GM21515 (cell line): ENCODE measurements around the gene OPTC.
"Not testable (repeated sequence)": the region's sequence is repeated elsewhere in the genome, so short reads cannot be mapped to it uniquely, and the experiment has no call there.

Experiments used
- ATAC-seq: cut with Tn5 transposase; IDR thresholded peaks from one replicate; pipeline ENCODE4 v1.9.1; 2021; ENCODE audit not compliant: unreplicated experiment

The OPTC gene

GRCh38 chr1:203516184-203516583 lies 22.2 kb downstream of the OPTC start:
- ATAC-seq: no peak

GRCh38 chr1:203516906-203517305 lies 23.0 kb downstream of the OPTC start:
- ATAC-seq: no peak

GRCh38 chr1:203517426-203518110 lies 23.6 kb downstream of the OPTC start:
- no peak for ATAC-seq

GRCh38 chr1:203518139-203518538 lies 24.2 kb downstream of the OPTC start:
- ATAC-seq: not testable (repeated sequence)

GRCh38 chr1:203518541-203518940 lies 24.6 kb downstream of the OPTC start:
- ATAC-seq: no peak

GRCh38 chr1:203519053-203519840 lies 25.3 kb downstream of the OPTC start:
- no peak for ATAC-seq

- no peak for ATAC-seq
Measured at GRCh38 chr1:203519896-203520295, 25.9 kb downstream of the OPTC start.

- no peak for ATAC-seq
Measured at GRCh38 chr1:203520315-203520714, 26.4 kb downstream of the OPTC start.

- no peak for ATAC-seq
Measured at GRCh38 chr1:203521074-203521794, 27.3 kb downstream of the OPTC start.

GRCh38 chr1:203521812-203522211 lies 27.9 kb downstream of the OPTC start:
- no peak for ATAC-seq

GRCh38 chr1:203522237-203522636 lies 28.3 kb downstream of the OPTC start:
- ATAC-seq: no peak

- ATAC-seq: no peak
Measured at GRCh38 chr1:203523667-203524066, 29.7 kb downstream of the OPTC start.

- no peak for ATAC-seq
Measured at GRCh38 chr1:203524152-203524551, 30.2 kb downstream of the OPTC start.

GRCh38 chr1:203524824-203525223 lies 30.9 kb downstream of the OPTC start:
- no peak for ATAC-seq

GRCh38 chr1:203525685-203526084 lies 31.7 kb downstream of the OPTC start:
- ATAC-seq: no peak

- ATAC-seq: no peak
Measured at GRCh38 chr1:203526130-203526529, 32.2 kb downstream of the OPTC start.

- no peak for ATAC-seq
Measured at GRCh38 chr1:203526572-203526971, 32.6 kb downstream of the OPTC start.

GRCh38 chr1:203527013-203527412 lies 33.1 kb downstream of the OPTC start:
- ATAC-seq: no peak

- no peak for ATAC-seq
Measured at GRCh38 chr1:203528063-203528462, 34.1 kb downstream of the OPTC start.

GRCh38 chr1:203528976-203529835 lies 35.3 kb downstream of the OPTC start:
- ATAC-seq: no peak

GRCh38 chr1:203531063-203531462 lies 37.1 kb downstream of the OPTC start:
- ATAC-seq: no peak
